HG03064 (cell line): Measurements from ENCODE around the gene GPR155.
"Not testable (repeated sequence)": the region's sequence is repeated elsewhere in the genome, so short reads cannot be mapped to it uniquely, and the experiment has no call there.

Experiments used
- ATAC-seq: cut with Tn5 transposase; IDR thresholded peaks from one replicate; pipeline ENCODE4 v1.9.1; 2021; ENCODE audit warnings: low read depth; ENCODE audit not compliant: unreplicated experiment

The GPR155 gene

DNA sequence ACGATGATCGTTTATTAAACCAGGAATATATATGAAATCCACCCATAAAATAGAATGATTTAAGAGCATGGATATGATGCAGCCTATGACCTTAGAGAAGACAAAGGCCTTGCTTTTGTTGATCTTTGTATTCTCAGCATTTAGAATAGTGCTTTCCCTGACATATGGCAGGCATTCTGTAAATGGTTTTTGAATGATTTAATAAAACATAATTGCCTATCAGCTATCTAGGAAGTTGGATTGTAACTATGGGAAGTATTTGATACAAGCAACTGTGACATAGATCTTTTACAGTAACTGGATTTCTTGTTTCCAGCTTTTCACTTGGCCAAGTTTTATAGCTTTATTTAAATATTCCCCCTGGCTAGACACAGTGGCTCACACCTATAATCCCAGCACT, 5.1 kb upstream of the GPR155 start:
- no peak for ATAC-seq

GRCh38 chr2:174490051-174490450, 3.2 kb upstream of the GPR155 start:
- ATAC-seq = no peak

DNA sequence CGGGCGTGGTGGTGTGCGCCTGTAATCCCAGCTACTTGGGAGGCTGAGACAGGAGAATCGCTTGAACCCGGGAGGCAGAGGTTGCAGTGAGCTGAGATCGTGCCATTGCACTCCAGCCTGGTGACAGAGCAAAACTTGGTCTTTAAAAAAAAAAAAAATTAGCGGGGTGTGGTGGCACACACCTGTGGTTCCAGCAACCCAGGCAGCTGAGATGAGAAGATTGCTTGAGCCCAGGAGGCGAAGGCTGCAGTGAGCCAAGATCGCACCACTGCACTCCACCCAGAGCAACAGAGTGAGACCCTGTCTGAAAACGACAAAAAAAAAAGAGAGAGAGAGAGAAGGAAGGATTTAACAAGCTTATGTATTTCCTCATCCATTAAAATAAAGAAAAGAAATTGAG, 2.7 kb upstream of the GPR155 start:
- ATAC-seq = not testable (repeated sequence)

- no peak for ATAC-seq
These were observed 962 bp upstream of the GPR155 start for GRCh38 chr2:174487820-174488162.

- ATAC-seq = peak; percentile 83
These were observed 435 bp upstream of the GPR155 start for GRCh38 chr2:174487108-174487819.

- peak; percentile 34 for ATAC-seq
These were observed 854 bp downstream of the GPR155 start for GRCh38 chr2:174485788-174486562.

DNA sequence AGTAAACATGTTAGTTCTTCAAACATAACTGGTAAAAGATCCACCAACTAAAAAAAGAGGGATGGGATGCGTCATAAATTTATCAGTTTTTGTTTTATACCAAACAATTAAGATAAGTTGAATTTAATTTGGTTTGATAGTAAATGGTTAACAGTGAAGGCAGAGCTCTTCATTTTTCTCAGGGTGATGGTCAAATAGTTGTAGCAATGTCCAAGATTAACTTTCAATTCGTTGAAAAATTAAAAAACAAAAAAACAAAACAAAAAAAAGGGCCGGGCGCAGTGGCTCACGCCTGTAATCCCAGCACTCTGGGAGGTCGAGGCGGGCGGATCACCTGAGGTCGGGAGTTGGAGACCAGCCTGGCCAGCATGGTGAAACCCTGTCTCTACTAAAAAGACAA, 1.8 kb downstream of the GPR155 start:
- not testable (repeated sequence) for ATAC-seq

DNA sequence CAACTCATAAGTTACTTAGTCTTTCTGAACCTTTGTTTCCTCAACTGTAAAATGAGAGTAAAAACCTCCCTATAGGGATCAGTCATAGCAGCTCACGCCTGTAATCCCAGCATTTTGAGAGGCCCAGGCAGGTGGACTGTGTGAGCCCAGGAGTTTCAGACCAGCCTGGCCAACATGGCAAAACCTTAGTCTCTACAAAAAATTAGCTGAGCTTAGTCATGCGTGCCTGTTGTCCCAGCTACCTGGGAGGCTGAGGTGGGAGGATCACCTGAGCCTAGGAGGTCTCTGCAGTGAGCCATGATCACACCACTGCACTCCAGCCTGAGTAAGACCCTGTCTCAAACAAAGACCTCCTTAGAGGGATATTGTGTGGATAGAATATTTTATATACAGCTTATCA, 2.3 kb downstream of the GPR155 start:
- no peak for ATAC-seq

DNA sequence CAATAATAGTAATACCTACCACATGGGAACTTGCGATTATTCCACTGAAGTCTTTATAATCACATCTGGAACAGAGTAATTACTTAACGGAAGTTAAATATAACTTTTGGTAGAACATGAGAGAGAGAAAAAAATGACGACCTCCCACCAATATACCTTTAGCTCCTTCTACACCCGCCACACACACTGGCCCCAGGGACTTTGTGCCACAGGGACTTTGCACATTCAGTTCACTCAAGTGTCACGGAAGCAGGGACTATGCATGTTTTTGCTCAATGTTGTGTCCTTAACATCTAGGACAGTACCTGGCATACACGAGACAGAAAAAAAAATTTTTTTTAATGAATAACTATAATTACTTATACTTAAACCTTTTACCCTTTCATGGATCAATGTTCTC, 4.0 kb downstream of the GPR155 start:
- ATAC-seq = no peak

DNA sequence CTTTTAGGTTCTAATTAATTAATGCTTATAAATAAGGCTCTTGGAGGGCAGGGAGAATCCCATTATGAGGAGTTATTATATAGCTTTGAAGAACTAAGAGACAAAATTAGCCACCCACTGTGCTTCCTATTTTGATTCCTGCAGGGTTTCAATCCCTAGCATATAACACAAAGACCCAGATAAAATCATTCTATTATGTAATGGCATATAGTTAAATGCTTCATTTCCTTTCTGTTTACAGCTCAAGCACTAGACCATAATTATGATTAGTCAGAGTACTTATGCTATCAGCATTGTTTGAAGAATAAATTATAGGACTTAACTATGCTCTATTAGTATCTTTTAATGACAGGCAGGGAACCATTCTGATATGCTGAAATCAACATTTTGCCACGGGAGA, 9.1 kb downstream of the GPR155 start:
- no peak for ATAC-seq

- ATAC-seq = no peak
These were observed 13.0 kb downstream of the GPR155 start for GRCh38 chr2:174473796-174474195.

DNA sequence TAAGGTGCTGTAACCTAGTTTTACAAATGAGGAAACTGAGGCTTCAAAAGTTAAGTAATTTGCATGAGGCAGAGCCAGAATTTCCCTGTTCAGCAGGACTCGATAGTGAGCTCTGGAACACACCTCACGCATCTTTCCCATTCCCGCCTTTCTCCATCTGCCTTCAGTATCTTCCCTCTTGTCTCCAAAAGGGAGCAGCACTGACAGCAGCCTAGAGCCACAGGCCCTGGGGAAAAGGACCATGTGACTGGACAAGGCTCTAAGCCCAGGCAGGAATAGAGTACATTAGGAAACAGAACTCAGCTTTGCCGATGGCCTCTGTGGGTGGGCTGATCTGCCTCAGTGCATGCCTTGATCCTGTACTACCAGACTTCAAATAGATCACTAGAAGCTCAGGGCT, 21.5 kb downstream of the GPR155 start:
- ATAC-seq = no peak

DNA sequence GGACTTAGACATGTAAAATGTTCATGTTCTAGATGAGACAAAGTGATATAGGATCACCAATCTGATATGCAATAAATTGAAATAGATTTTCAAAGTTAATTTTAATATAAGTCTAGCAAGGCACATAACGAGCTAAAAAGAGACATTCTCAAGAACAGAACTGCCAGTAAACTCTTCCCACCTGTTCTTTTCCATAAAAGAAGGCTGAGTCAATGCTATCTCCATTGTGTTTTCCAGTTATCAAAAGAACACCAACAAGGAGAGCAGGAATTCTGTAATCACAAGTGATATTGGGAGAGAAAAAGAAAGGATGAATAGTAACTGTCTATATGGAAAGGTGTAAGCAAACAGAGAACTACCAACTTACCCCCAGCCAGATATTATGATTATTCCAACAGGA, 25.6 kb downstream of the GPR155 start:
- ATAC-seq = no peak

DNA sequence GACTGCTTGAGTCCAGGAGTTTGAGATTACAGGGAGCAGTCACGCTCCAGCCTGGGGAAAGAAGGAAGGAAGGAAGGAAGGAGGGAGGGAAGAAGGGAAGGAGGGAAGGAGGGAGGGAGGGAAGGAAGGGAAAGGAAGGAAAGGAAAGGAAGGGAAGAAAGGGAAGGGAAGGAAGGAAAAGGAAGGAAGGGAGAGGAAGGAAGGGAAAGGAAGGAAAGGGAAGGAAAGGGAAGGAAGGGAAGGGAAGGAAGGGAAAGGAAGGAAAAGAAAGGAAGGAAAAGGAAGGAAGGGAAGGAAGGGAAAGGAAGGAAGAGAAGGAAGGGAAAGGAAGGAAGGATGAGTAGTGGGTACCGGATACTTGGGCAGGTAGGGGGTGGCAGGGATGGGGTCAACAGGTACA, 32.3 kb downstream of the GPR155 start:
- no peak for ATAC-seq

- ATAC-seq = no peak
These were observed 36.6 kb downstream of the GPR155 start for GRCh38 chr2:174450021-174450816.

- ATAC-seq = no peak
These were observed 37.8 kb downstream of the GPR155 start for GRCh38 chr2:174449033-174449432.

DNA sequence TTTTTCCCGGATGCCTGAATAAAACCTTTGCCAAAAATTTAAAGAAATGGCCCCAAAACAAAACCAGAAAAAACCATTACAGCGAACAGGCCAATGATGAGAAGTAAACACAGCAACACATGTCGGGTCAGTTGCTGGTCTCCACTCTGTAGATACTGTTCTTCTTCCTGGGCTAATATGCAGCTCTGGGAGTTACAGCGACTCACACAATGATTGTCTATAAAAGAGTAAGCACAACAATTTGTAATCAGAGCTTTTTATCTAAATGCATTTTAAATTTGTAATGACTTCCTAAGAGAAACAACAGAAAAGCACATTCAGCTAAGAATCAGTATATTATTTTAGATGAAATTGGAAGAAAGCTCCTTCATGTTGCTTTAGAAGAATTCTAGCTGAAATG, 40.3 kb downstream of the GPR155 start:
- no peak for ATAC-seq

- no peak for ATAC-seq
These were observed 41.6 kb downstream of the GPR155 start for GRCh38 chr2:174445248-174445647.

- ATAC-seq = no peak
These were observed 42.1 kb downstream of the GPR155 start for GRCh38 chr2:174444761-174445160.

DNA sequence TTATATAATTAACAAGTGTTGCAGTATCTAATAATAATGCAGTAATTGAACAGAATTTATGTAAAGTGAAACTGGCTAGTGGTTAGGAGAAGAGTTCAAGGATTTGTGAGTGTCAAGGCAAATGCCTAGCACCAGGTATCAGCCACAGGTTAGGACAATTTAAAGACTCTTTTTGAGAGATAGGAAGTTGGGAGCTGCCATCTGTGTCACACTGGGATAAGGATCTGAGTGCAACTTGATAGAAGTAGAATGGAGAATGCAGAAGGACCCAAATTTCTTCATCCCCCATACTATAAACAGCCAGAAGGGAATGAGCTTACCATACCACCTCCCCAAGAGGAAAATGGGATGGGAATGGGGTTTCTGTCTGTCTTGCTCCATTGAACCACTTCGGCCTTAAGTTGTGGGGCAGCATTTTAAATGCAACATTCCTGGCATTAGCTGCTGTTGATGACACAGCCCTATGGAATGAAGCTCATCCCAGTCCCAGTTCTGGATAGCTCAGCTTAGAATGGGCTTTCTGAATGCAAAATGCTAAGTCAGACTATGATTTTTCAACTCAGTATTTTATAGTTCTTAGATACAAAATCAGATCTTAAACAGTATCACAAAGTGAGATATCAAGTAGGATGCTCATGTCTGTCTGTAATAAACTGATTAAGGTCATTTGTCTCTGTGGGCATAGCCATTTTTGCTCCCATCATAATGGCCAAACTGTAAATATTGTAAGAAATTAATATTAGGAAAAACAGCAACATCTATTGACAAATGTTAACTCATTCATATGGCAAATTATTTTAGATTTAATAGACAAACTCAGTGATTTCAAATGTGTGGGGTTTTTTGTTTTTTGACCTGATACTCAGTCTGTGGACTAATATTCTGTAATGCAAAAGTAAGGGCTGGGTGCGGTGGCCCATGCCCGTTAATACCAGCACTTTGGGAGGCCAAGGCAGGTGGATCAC, 44.0 kb downstream of the GPR155 start:
- no peak for ATAC-seq
